Type B pancreatic cell (in vitro differentiated cells): ENCODE measurements around the gene TBC1D25. TPM values are rescaled to one million over a fixed set of nuclear protein-coding genes. Genes with fewer than 3 reads are reported as not detected.
A peak's percentile ranks its signal among the peaks of the same experiment; 100 is the strongest.

Source experiments
- DNase-seq: peaks from one replicate; pipeline ENCODE4 v3.0.0; 2021; ENCODE audit warnings: mixed read lengths; ENCODE audit not compliant: unreplicated experiment; ENCODE audit errors: extremely low spot score
- H3K27ac Mint-ChIP-seq: 2 replicates; pipeline ENCODE4 v1.8.0; 2021; ENCODE audit warnings: mild to moderate bottlenecking, mixed read lengths
- H3K27me3 Mint-ChIP-seq: 2 replicates; pipeline ENCODE4 v1.8.0; 2021; ENCODE audit warnings: mixed read lengths
- H3K36me3 Mint-ChIP-seq: 2 replicates; pipeline ENCODE4 v1.8.0; 2021; ENCODE audit warnings: mixed read lengths
- H3K4me1 Mint-ChIP-seq: one replicate; pipeline ENCODE4 v1.8.0; 2021; ENCODE audit warnings: mixed read lengths; ENCODE audit not compliant: unreplicated experiment
- H3K4me3 Mint-ChIP-seq: 2 replicates; pipeline ENCODE4 v1.8.0; 2021; ENCODE audit warnings: mild to moderate bottlenecking, mixed read lengths
- H3K9me3 Mint-ChIP-seq: 2 replicates; pipeline ENCODE4 v1.8.0; 2021; ENCODE audit warnings: mixed read lengths
- CTCF ChIP-seq: fragments of 200-600 bp; sonication (generic); conservative IDR thresholded peaks from 2 replicates; pipeline ENCODE4 v1.5.0; 2021; ENCODE audit warnings: antibody characterized with exemption, mild to moderate bottlenecking
- total RNA-seq: library from RNA; stranded (reverse); gene quantifications from 2 replicates; pipeline ENCODE4 v1.2.1, GENCODE V29; 2021; ENCODE audit warnings: low replicate concordance

The TBC1D25 gene
- total RNA-seq, 1 donor from 2014 or later, result 10.6 TPM

GRCh38 chrX:48507246-48507645 is 32.3 kb upstream of the TBC1D25 start:
- DNase-seq, result no peak

GRCh38 chrX:48508400-48509244 is 30.9 kb upstream of the TBC1D25 start, which contains the start of gene PORCN:
Gene PORCN, plus strand, starts transcription at chrX:48508992. Its CDS starts 829 bp downstream, at chrX:48509821.
- H3K27me3 Mint-ChIP-seq, result no peaks in the 10 kb centered on the region
- H3K27ac Mint-ChIP-seq, result peak within 1 kb of the TSS; percentile 55
- H3K9me3 Mint-ChIP-seq, result no peaks in the 10 kb centered on the region
- peaks cover 7% of the 10 kb centered on the region for H3K4me1 Mint-ChIP-seq
- H3K36me3 Mint-ChIP-seq, result no peaks in the 10 kb centered on the region
- no peak for TF ChIP-seq CTCF
- H3K4me3 Mint-ChIP-seq, result peak within 1 kb of the TSS; percentile 92
- peak; percentile 81 for DNase-seq

More at GRCh38 chrX:48507246-48507645, 32.3 kb upstream of the TBC1D25 start:
- Mint-ChIP-seq H3K27ac (no peak overlapping the region), H3K27me3 (no peaks in the 10 kb centered on the region), H3K4me1 (peaks cover 7% of the 10 kb centered on the region), H3K4me3 (no peak overlapping the region), H3K36me3 (no peaks in the 10 kb centered on the region), H3K9me3 (no peaks in the 10 kb centered on the region)
- TF ChIP-seq CTCF, result no peak

GRCh38 chrX:48509245-48509590 is 30.3 kb upstream of the TBC1D25 start:
- no peak for DNase-seq
- Mint-ChIP-seq H3K4me3 (peak overlapping the region; percentile 92), H3K27me3 (no peaks in the 10 kb centered on the region), H3K4me1 (peaks cover 7% of the 10 kb centered on the region), H3K9me3 (no peaks in the 10 kb centered on the region), H3K36me3 (no peaks in the 10 kb centered on the region), H3K27ac (peak overlapping the region; percentile 55)
- no peak for TF ChIP-seq CTCF

GRCh38 chrX:48509619-48510018 is 29.9 kb upstream of the TBC1D25 start:
- no peaks in the 10 kb centered on the region for H3K36me3 Mint-ChIP-seq
- DNase-seq, result no peak
- TF ChIP-seq CTCF, result no peak
- H3K4me3 Mint-ChIP-seq, result peak overlapping the region; percentile 92
- peak overlapping the region; percentile 55 for H3K27ac Mint-ChIP-seq
- peaks cover 7% of the 10 kb centered on the region for H3K4me1 Mint-ChIP-seq
- H3K27me3 Mint-ChIP-seq, result no peaks in the 10 kb centered on the region
- H3K9me3 Mint-ChIP-seq, result no peaks in the 10 kb centered on the region

GRCh38 chrX:48511560-48511959 is 28.0 kb upstream of the TBC1D25 start:
- peaks cover 3% of the 10 kb centered on the region for H3K36me3 Mint-ChIP-seq
- no peak for DNase-seq
- no peaks in the 10 kb centered on the region for H3K9me3 Mint-ChIP-seq
- peaks cover 7% of the 10 kb centered on the region for H3K4me1 Mint-ChIP-seq
- peak; percentile 39 for TF ChIP-seq CTCF
- no peaks in the 10 kb centered on the region for H3K27me3 Mint-ChIP-seq
- no peak overlapping the region for H3K27ac Mint-ChIP-seq
- peak overlapping the region; percentile 57 for H3K4me3 Mint-ChIP-seq
